Stimulated activated CD4-positive, alpha-beta T cell treated with anti-CD3 and anti-CD28 coated beads, Interleukin-4, amount 100 ng/mL, for 1 hour (primary cell): Measurements from ENCODE around the gene RCCD1.

ENCODE experiments used
- DNase-seq: peaks from one replicate; pipeline ENCODE4 v3.0.0-alpha.2; 2020

Gene RCCD1

GRCh38 chr15:90968434-90968833, 13.8 kb downstream of the RCCD1 start:
- DNase-seq, result no peak

- no peak for DNase-seq
These were observed 15.6 kb downstream of the RCCD1 start for GRCh38 chr15:90970274-90970673.

- no peak for DNase-seq
These were observed 17.4 kb downstream of the RCCD1 start for GRCh38 chr15:90972133-90972532.

GRCh38 chr15:90974216-90974615, 19.5 kb downstream of the RCCD1 start:
- no peak for DNase-seq

- DNase-seq, result no peak
These were observed 24.9 kb downstream of the RCCD1 start for GRCh38 chr15:90979582-90979981.

GRCh38 chr15:90981681-90982080, 27.0 kb downstream of the RCCD1 start:
- DNase-seq, result no peak

- no peak for DNase-seq
These were observed 27.5 kb downstream of the RCCD1 start for GRCh38 chr15:90982135-90982534.

GRCh38 chr15:90986790-90987507, 32.3 kb downstream of the RCCD1 start:
- DNase-seq, result no peak

- DNase-seq, result no peak
These were observed 33.0 kb downstream of the RCCD1 start for GRCh38 chr15:90987561-90988141.

GRCh38 chr15:90988296-90988695, 33.6 kb downstream of the RCCD1 start:
- DNase-seq, result no peak

- DNase-seq, result no peak
These were observed 34.5 kb downstream of the RCCD1 start for GRCh38 chr15:90989040-90989768.

- DNase-seq, result no peak
These were observed 35.8 kb downstream of the RCCD1 start for GRCh38 chr15:90990446-90990845.

- DNase-seq, result no peak
These were observed 37.1 kb downstream of the RCCD1 start for GRCh38 chr15:90991587-90992285.

- no peak for DNase-seq
These were observed 39.4 kb downstream of the RCCD1 start for GRCh38 chr15:90994059-90994416.

- peak; percentile 97 for DNase-seq
These were observed 40.0 kb downstream of the RCCD1 start, which contains the start of gene PRC1 for GRCh38 chr15:90994417-90995311. TSS of gene PRC1 (minus strand) at chr15:90994535. CDS start at chr15:90994417, 118 bp downstream.

GRCh38 chr15:90998737-90999136, 44.1 kb downstream of the RCCD1 start:
- no peak for DNase-seq

GRCh38 chr15:91001209-91001608, 46.5 kb downstream of the RCCD1 start:
- DNase-seq, result no peak

GRCh38 chr15:91007266-91007665, 52.6 kb downstream of the RCCD1 start:
- DNase-seq, result no peak
